HCT116 (cell line): ENCODE measurements around the gene NTNG2. TPM values are rescaled to one million over a fixed set of nuclear protein-coding genes. Genes with fewer than 3 reads are reported as not detected.

ENCODE experiments used
- ATAC-seq: fragments of 200-7000 bp; cut with Tn5 transposase; 2 replicates; pipeline ENCODE4 v1.9.1; 2020; ENCODE audit warnings: mild to moderate bottlenecking, moderate library complexity
- BruUV-seq: library from RNA; stranded (reverse); fragments of 400-500 nt; replicated peaks from 2 replicates; lab custom pipeline; 2021; lab: Mats Ljungman, UMichigan
- CTCF ChIA-PET: fragments of 300-600 bp; sonication (Branson Sonifier 250); formaldehyde crosslinking; loops from one replicate; lab custom pipeline; 2021; ENCODE audit warnings: antibody characterized with exemption; lab: Charles Lee
- POLR2A ChIA-PET: fragments of 300-600, 350-600 bp; sonication (Branson Sonifier 250); formaldehyde crosslinking; loops from one replicate; lab custom pipeline; 2021; ENCODE audit warnings: antibody characterized with exemption; lab: Charles Lee
- RAD21 ChIA-PET, 2 experiments: fragments of 300-600 bp; sonication (Branson Sonifier 250); formaldehyde crosslinking; loops; one replicate each; lab custom pipeline; 2023; ENCODE audit warnings: low total read pairs in 2 of 2; ENCODE audit not compliant: uncharacterized antibody in 2 of 2, unreplicated experiment in 2 of 2, low non-redundant PET in 1 of 2; lab: Charles Lee
- DNase-seq: peaks from one replicate; pipeline ENCODE4 v3.0.0-alpha.2; 2010; ENCODE audit warnings: low read depth, low spot score
- H2AFZ ChIP-seq: fragments of 200-600 bp; shearing (Covaris generic), sonication (generic); 2 replicates; pipeline ENCODE4 v1.6.1; 2017; ENCODE audit warnings: low read depth, mixed run types, mixed read lengths, antibody characterized with exemption, low read length; ENCODE audit not compliant: poor library complexity, severe bottlenecking
- H3K27ac ChIP-seq: 2 replicates; pipeline ENCODE4 v1.5.1; 2012; ENCODE audit warnings: low read depth, low read length
- H3K27me3 ChIP-seq: fragments of 200-600 bp; sonication (generic); 2 replicates; pipeline ENCODE4 v1.6.1; 2016; ENCODE audit warnings: mixed run types, low read length, mixed read lengths; ENCODE audit not compliant: insufficient read depth
- H3K36me3 ChIP-seq, 2 experiments: fragments of 200-500 bp in 1 of 2; fragments of 200-600 bp in 1 of 2; sonication (Bioruptor generic) in 1 of 2; sonication (generic) in 1 of 2; 2 replicates each; pipeline versions ENCODE4 v1.5.1 to v1.6.1; 2014 to 2016; ENCODE audit warnings: low read length in 2 of 2, inconsistent platforms in 1 of 2, mixed read lengths in 1 of 2, mixed run types in 1 of 2; ENCODE audit not compliant: insufficient read depth in 2 of 2, control insufficient read depth in 1 of 2
- H3K4me1 ChIP-seq, 2 experiments: fragments of 200-600 bp in 1 of 2; sonication (generic) in 1 of 2; 2 replicates each; pipeline versions ENCODE4 v1.5.1 to v1.6.1; 2012 to 2017; ENCODE audit warnings: low read length in 2 of 2, inconsistent platforms in 1 of 2, mild to moderate bottlenecking in 1 of 2, mixed read lengths in 1 of 2, mixed run types in 1 of 2, moderate library complexity in 1 of 2; ENCODE audit not compliant: insufficient read depth in 2 of 2, control insufficient read depth in 1 of 2
- H3K4me2 ChIP-seq: fragments of 200-600 bp; sonication (generic); 2 replicates; pipeline ENCODE4 v1.6.1; 2017; ENCODE audit warnings: mixed run types, low read length, mixed read lengths
- H3K4me3 ChIP-seq, 2 experiments: fragments of 200-600 bp in 1 of 2; sonication (generic) in 1 of 2; replicated peaks in 1 of 2; 2 replicates each; pipeline ENCODE4 v1.5.1; 2011 to 2016; ENCODE audit warnings: low read length in 2 of 2, control low read depth in 1 of 2, low read depth in 1 of 2, mild to moderate bottlenecking in 1 of 2, mixed read lengths in 1 of 2, mixed run types in 1 of 2
- H3K79me2 ChIP-seq: fragments of 200-600 bp; sonication (generic); 2 replicates; pipeline ENCODE4 v1.6.1; 2017; ENCODE audit warnings: mild to moderate bottlenecking, mixed run types, low read length, moderate library complexity, mixed read lengths; ENCODE audit not compliant: insufficient read depth
- H3K9ac ChIP-seq: fragments of 200-600 bp; sonication (generic); 2 replicates; pipeline ENCODE4 v1.6.1; 2016; ENCODE audit warnings: low read length, mixed read lengths
- H3K9me2 ChIP-seq: fragments of 200-600 bp; sonication (generic), shearing (Covaris generic); 2 replicates; pipeline ENCODE4 v1.6.1; 2017; ENCODE audit warnings: mixed run types, mild to moderate bottlenecking, moderate library complexity; ENCODE audit not compliant: insufficient read depth
- H3K9me3 ChIP-seq, 2 experiments: fragments of 200-500 bp in 1 of 2; fragments of 200-600 bp in 1 of 2; sonication (Bioruptor generic) in 1 of 2; sonication (generic) in 1 of 2; 2 replicates each; pipeline ENCODE4 v1.6.1; 2014 to 2017; ENCODE audit warnings: low read length in 2 of 2, mixed read lengths in 2 of 2, inconsistent platforms in 1 of 2, low read depth in 1 of 2, mild to moderate bottlenecking in 1 of 2, mixed run types in 1 of 2, moderate library complexity in 1 of 2; ENCODE audit not compliant: control insufficient read depth in 1 of 2, insufficient read depth in 1 of 2
- H4K20me1 ChIP-seq: fragments of 200-600 bp; sonication (generic), shearing (Covaris generic); 2 replicates; pipeline ENCODE4 v1.6.1; 2017; ENCODE audit warnings: mixed run types, mild to moderate bottlenecking, moderate library complexity; ENCODE audit not compliant: insufficient read depth
- EZH2phosphoT487 ChIP-seq: fragments of 200-600 bp; IDR thresholded peaks from 2 replicates; pipeline ENCODE4 v1.6.1; 2018; ENCODE audit warnings: antibody characterized with exemption, borderline replicate concordance
- RAD21 ChIP-seq: IDR thresholded peaks from 2 replicates; pipeline ENCODE4 v1.6.1; 2012; ENCODE audit warnings: low read depth, mild to moderate bottlenecking
- SP1 ChIP-seq: IDR thresholded peaks from 2 replicates; pipeline ENCODE4 v1.6.1; 2012; ENCODE audit warnings: low read depth
- intact Hi-C: fragments of 100-400 bp; cut with micrococcal nuclease; formaldehyde crosslinking; loops from 2 replicates; pipeline ENCODE4 v1.10.0; 2022
- total RNA-seq: library from RNA; stranded (reverse); gene quantifications from one replicate; pipeline ENCODE4 v1.2.1, GENCODE V29; 2021; ENCODE audit not compliant: unreplicated experiment

Gene NTNG2
- total RNA-seq, 1 experiment from 2014 or later: 2.5 TPM

- Histone ChIP-seq H3K36me3 (no peaks in the 10 kb centered on the region), H3K9me3 (no peaks in the 10 kb centered on the region)
- TF ChIP-seq SP1: no peak
- no peak for TF ChIP-seq EZH2phosphoT487
- TF ChIP-seq, all 23 proteins: peak for 0
- ChIA-PET RAD21 (interaction anchor here in 1 of 2 experiments (1.0 kb wide), 1 partner anchor 68 kb away, joined by 3 read pairs; no protein-coding TSS in a partner anchor), CTCF (interaction anchor here (1.8 to 6.4 kb wide), 3 partner anchors 68 to 100 kb away, joined by 7 to 154 read pairs (median 8); no protein-coding TSS in a partner anchor), POLR2A (no interaction called here)
- BruUV-seq: no TSS peak
- DNase-seq (no peak), ATAC-seq (no peak)
- H2AFZ ChIP-seq: no peak overlapping the region
- H3K27me3 ChIP-seq: peaks cover 5% of the 10 kb centered on the region; the same call in 1 of the 2 replicates
- no peak overlapping the region for H3K27ac ChIP-seq
- H3K4me1 ChIP-seq: no peaks in the 10 kb centered on the region
- intact Hi-C loops: loop anchor here (5.0 kb wide), 1 partner anchor 406 kb away; no protein-coding TSS in a partner anchor
- no peaks in the 10 kb centered on the region for H4K20me1 ChIP-seq
- H3K4me3 ChIP-seq: no peak overlapping the region
- no peaks in the 10 kb centered on the region for H3K79me2 ChIP-seq
- no peak overlapping the region for H3K4me2 ChIP-seq
- no peaks in the 10 kb centered on the region for H3K9me2 ChIP-seq
- H3K9ac ChIP-seq: no peak overlapping the region
Observed at GRCh38 chr9:132168347-132168746, 6.5 kb downstream of the NTNG2 start.

- intact Hi-C loops: loop anchor here (1.0 to 5.0 kb wide), 2 partner anchors 67 to 407 kb away; no protein-coding TSS in a partner anchor
- H3K9me3 ChIP-seq: no peaks in the 10 kb centered on the region
- no peaks in the 10 kb centered on the region for H4K20me1 ChIP-seq
- no peaks in the 10 kb centered on the region for H3K4me1 ChIP-seq
- H3K27ac ChIP-seq: no peak overlapping the region
- ATAC-seq (no peak), DNase-seq (no peak)
- no TSS peak for BruUV-seq
- POLR2A ChIA-PET: no interaction called here
- no peak for TF ChIP-seq RAD21
- RAD21 ChIA-PET: interaction anchor here in 1 of 2 experiments (1.0 kb wide), 1 partner anchor 67 kb away, joined by 3 read pairs; no protein-coding TSS in a partner anchor
- no peak overlapping the region for H2AFZ ChIP-seq
- no peak overlapping the region for H3K4me2 ChIP-seq
- no peaks in the 10 kb centered on the region for H3K36me3 ChIP-seq
- peaks cover 2% of the 10 kb centered on the region; the same call in 1 of the 2 replicates for H3K27me3 ChIP-seq
- H3K79me2 ChIP-seq: no peaks in the 10 kb centered on the region
- no peaks in the 10 kb centered on the region for H3K9me2 ChIP-seq
- no peak overlapping the region for H3K4me3 ChIP-seq
- no peak overlapping the region for H3K9ac ChIP-seq
- CTCF ChIA-PET: interaction anchor here (1.8 to 6.4 kb wide), 2 partner anchors 68 to 72 kb away, joined by 8 to 154 read pairs; no protein-coding TSS in a partner anchor
Observed at GRCh38 chr9:132168851-132169250, 7.0 kb downstream of the NTNG2 start.
